Eye (tissue), 1 donor: ENCODE data around the gene PRPH.
A peak's percentile ranks its signal among the peaks of the same experiment; 100 is the strongest.
"Not testable (repeated sequence)": the region's sequence is repeated elsewhere in the genome, so short reads cannot be mapped to it uniquely, and the experiment has no call there.

Experiments
- DNase-seq: peaks from one replicate; pipeline ENCODE4 v3.0.0-alpha.2; 2015

PRPH gene

DNA sequence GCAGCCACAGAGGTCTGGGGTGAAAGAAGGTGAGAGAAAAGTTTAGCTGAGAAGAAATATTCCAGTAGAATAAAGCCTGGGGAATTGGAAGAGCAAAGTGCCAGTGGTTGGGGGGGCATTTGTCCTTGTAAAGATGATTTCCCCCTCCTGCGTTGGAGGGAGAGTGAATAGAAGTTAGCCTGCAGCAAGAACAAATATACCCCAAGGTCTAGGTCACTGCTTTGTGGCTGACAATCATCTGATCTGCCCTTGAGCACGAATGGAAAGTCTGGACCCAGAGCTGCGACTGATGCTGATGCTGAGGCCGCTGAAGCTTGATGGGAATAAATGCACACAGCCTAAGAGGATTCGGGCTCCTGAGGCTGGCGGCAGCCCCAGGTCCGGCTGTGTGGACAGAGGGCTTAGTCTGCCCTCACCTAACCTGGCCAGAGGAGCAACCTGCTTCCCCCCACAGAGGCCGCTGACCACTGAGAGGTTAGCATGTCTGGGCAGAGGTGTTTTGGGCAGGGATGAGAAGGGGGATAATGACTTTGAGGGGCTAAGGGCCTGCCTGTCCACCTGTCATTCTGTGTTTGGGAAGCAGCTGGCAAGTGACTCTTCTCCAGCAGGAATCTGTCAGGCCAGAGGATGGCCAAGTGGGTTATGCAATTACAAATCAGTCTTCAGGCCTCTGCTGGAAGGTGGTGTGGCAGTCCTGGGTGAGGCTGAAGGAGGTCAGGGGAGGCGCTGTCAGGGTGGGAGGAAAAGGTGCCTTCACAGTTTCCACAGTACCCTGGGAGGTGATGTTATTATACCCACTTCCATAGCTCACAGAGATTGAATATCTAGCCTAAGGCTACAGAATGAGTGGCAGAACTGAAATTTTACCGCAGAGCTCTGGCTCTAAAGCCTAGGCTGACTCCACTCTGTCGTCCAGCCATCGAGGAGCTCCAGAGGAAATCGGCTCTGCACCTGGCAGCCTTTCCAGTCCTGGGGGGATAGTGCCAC is 18.4 kb upstream of the PRPH start:
- DNase-seq = no peak

GRCh38 chr12:49277466-49277865 is 17.5 kb upstream of the PRPH start:
- DNase-seq = no peak

DNA sequence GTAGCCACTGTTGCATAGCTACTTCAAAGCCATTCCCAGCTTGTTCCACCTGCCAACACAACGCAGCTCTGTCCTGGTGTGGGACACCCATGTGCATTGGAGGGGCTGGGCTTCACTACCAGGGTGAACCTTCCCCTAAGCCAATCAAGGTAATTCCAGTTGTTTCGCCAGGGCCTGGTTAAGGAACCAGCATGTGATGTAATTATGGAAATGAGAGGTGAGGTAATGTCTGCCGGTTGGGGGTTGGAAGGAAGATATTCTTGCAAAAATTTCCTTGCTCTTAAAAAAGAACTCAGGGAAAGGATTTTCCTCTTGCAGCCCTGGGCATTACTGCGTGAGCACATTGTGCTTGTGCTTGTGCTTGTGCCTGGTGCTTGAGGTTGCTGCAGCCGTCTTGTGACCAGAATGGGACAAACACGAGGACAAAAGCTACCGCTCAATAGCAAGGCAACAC is 15.2 kb upstream of the PRPH start:
- no peak for DNase-seq

- DNase-seq = not testable (repeated sequence)
Observed at GRCh38 chr12:49280545-49280944, 14.4 kb upstream of the PRPH start.

- DNase-seq = no peak
Observed at GRCh38 chr12:49282302-49282701, 12.6 kb upstream of the PRPH start.

DNA sequence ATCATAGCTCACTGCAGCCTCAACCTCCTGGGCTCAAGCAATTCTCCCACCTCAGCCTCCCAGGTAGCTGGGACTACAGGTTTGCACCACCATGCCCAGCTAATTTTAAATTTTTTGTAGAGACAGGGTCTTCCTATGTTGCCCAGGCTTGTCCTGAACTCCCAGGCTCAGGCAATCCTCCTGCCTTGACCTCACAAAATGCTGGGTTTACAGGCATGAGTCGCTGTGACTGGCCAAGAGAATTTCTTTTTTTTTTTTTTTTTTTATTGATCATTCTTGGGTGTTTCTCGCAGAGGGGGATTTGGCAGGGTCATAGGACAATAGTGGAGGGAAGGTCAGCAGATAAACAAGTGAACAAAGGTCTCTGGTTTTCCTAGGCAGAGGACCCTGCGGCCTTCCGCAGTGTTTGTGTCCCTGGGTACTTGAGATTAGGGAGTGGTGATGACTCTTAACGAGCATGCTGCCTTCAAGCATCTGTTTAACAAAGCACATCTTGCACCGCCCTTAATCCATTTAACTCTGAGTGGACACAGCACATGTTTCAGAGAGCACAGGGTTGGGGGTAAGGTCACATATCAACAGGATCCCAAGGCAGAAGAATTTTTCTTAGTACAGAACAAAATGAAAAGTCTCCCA is 12.1 kb upstream of the PRPH start:
- not testable (repeated sequence) for DNase-seq

GRCh38 chr12:49283541-49284429 is 11.2 kb upstream of the PRPH start:
- DNase-seq = no peak

DNA sequence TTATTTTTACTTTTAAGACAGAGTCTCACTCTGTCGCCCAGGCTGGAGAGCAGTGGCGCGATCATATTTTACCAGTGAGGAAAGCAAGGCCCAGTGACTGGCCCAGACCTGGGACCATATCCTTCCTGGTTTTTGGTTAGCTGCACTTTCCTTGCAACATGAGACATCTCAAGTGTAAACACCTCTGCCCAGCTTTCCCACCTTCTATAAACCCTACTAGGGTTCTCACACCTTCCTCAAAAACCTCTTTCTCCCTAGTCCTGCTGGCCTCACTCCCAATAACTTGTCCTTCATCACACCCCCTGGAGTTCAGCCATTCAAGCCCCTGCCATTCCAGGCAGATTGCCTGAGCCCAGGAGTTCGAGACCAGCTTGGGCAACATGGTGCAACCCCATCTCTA is 10.3 kb upstream of the PRPH start:
- DNase-seq = no peak

DNA sequence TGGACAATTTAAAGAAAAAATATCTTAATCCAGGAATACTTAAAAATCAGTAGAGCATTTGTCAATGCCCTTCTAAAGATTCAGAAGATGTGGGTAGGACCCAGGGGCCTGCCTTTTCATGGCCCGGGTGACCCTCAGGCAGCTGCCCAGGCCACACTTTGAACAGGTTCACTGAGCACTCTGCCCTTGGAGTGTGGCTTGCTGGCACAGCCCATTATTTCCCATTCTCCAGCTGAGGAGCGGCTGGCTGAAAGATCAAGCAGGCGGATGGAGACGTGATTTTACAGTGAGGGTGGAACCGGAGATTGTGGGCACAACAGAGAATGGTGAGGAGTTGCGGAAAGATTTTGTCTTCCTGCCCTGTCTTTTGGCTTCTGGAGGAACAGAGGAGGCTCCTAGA is 7.1 kb upstream of the PRPH start:
- no peak for DNase-seq

GRCh38 chr12:49288412-49288853 is 6.5 kb upstream of the PRPH start:
- peak; percentile 87 for DNase-seq

DNA sequence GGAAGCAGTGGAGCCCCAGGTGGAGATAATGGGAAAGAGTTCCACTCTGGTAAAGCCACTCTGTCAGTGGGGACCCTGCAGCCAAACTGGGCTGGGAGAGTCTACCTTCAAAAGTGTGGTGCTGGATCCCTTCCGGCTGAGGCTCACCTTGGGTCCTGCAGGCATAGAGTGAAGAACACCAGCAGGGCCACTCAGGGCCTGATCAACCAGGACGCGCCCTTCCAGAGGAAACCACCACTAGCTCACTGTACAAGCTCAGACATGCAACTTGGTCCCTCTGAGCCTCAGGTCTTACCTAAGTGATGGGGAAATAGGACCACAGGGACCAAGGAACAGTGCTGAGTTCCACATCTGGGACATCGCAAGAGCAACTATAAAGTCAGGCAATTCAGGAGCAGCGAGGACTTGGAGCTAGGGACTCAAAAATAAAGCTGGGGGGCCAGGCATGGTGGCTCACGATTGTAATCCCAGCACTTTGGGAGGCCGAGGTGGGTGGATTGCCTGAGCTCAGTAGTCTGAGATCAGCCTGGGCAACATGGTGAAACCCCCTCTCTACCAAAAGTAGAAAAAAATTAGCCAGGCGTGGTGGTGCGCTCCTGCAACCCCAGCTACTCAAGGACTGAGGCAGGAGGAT is 5.9 kb upstream of the PRPH start:
- DNase-seq = no peak

GRCh38 chr12:49292729-49293055 is 2.3 kb upstream of the PRPH start:
- no peak for DNase-seq

DNA sequence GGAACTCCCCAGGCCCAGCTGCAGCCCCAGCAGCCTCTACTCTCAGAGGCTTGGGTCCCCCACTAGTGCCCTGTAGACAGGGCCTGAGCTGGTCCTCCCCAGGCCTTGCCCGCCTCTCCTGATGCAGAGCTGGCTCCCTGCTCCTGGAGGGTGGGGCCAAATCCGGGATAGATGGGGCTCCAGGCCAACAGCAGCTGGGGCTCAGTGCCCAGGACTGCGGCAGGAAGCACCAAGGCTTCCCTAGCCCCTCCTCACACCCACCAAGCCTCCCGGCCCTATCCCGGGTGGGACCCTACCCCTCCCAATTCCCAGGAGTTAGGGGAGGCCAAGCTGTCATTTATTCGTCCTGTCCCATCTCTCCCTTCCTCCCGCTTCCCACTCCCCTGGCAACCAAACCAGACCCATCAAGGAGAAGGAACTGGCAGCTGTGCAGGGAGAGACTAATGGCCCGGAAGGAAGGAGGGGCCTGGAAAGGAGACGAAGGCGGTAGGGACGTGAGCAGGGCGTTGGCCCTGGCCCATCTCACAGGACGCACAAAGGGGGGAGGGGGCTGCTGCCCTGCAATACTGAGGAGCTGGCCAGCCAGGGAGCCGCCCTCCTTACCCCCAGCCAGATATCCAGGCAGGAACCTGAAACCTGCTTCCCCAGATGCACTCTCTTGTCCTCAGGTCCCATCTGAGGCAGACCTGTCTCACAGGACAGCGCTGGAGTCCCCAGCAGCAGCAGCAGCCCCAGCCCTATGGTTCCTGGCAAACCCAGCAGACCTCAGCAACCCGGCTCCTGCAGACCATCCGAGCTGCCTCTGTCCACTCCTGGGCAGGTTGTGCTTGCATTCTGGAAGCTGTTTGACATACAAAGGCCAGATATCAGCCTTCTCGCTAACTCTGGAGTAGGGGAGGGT is 1.6 kb upstream of the PRPH start:
- peak; percentile 88 for DNase-seq

GRCh38 chr12:49294086-49294803 is 702 bp upstream of the PRPH start:
- peak; percentile 64 for DNase-seq

DNA sequence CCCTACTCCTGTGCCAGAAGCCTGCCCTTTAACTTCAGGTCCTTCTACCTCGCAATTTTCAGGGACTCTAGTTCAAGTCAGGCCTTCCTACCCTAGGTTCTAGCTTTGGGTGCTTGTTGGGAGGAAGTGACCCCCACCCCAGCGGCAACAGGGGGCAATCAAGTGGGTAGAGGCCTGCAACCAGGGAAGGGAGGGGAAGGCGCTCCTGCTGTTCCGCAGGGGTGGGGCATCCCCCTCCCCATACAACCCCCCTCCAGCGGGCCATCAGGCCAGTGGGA is 204 bp upstream of the PRPH start:
- peak; percentile 75 for DNase-seq

GRCh38 chr12:49296034-49296835 is 1.3 kb downstream of the PRPH start:
- peak; percentile 76 for DNase-seq

DNA sequence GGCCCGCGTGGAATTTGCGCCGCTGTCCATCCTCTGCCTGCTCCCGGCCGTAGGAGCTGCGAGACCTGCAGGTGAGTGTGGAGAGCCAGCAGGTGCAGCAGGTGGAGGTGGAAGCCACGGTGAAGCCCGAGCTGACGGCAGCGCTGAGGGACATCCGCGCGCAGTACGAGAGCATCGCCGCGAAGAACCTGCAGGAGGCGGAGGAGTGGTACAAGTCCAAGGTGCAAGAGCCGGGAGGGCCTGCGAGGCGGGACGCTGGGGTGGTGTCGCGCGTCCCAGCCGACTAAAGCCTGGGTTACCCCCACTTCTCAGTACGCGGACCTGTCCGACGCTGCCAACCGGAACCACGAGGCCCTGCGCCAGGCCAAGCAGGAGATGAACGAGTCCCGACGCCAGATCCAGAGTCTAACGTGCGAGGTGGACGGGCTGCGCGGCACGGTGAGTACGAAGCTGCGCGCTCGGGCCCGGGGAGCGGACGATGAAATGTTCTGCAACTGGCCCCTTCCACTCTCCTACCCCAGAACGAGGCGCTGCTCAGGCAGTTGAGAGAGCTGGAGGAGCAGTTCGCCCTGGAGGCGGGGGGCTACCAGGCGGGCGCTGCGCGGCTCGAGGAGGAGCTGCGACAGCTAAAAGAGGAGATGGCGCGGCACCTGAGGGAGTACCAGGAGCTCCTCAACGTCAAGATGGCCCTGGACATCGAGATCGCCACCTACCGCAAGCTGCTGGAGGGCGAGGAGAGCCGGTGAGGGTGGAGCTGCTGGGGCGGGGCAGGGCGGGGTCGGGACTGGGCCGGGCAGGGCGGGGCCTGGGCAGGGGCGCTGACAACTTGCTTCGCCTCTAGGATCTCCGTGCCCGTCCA is 2.1 kb downstream of the PRPH start:
- peak; percentile 38 for DNase-seq

- no peak for DNase-seq
Observed at GRCh38 chr12:49297695-49298060, 2.7 kb downstream of the PRPH start.

- DNase-seq = no peak
Observed at GRCh38 chr12:49298160-49298559, 3.2 kb downstream of the PRPH start.
